ENCODE measurements around the gene UGT1A10.

GRCh38 chr2:233679196-233679595 is 42.9 kb downstream of the UGT1A10 start:
- TF ChIP-seq CTCF (IDR thresholded peaks at IDR 0.05; ENCODE audit: insufficient read depth, low read length) (no peak), REST (IDR thresholded peaks at IDR 0.05; ENCODE audit: insufficient replicate concordance, low read depth) (no peak), POLR2AphosphoS5 (IDR thresholded peaks at IDR 0.05; ENCODE audit: low read depth) (no peak)

Measured in HL-60 (cell line).